ENCODE measurements around the gene SIAH1. TPM values are rescaled to one million over a fixed set of nuclear protein-coding genes. Genes with fewer than 3 reads are reported as not detected.

SIAH1 gene
- total RNA-seq, 4 donors from 2014 or later: 26.1 to 44.3 (median 40.1) TPM

- H3K27me3 ChIP-seq: no peaks in the 10 kb centered on the region
- no peak for DNase-seq (ENCODE audit: low spot score in 2 of 2)
- H3K27ac ChIP-seq: peak overlapping the region in 1 of 4 donors; percentile 32
- peaks cover 0 to 57% (median 0%) of the 10 kb centered on the region in 3 donors for H3K36me3 ChIP-seq
- no peaks in the 10 kb centered on the region for H3K9me3 ChIP-seq
- no peak overlapping the region for H3K4me3 ChIP-seq
- peaks cover 0 to 17% (median 4%) of the 10 kb centered on the region in 4 donors for H3K4me1 ChIP-seq
- no peak for TF ChIP-seq CTCF (IDR thresholded peaks at IDR 0.05)
- no peak for TF ChIP-seq POLR2A (IDR thresholded peaks at IDR 0.05)
- TF ChIP-seq EP300 (IDR thresholded peaks at IDR 0.05): no peak
- WGBS, 2 donors: 81 to 83% methylated on average over 7 of the region's 7 CpGs
These were observed 32.4 kb downstream of the SIAH1 start for GRCh38 chr16:48352648-48353390.

GRCh38 chr16:48350736-48351135 is 34.5 kb downstream of the SIAH1 start:
- TF ChIP-seq CTCF (IDR thresholded peaks at IDR 0.05) (no peak), EP300 (IDR thresholded peaks at IDR 0.05) (no peak), POLR2A (IDR thresholded peaks at IDR 0.05) (no peak)
- Histone ChIP-seq H3K36me3 (peaks cover 0 to 65% (median 0%) of the 10 kb centered on the region in 3 donors), H3K4me3 (no peak overlapping the region), H3K27ac (no peak overlapping the region), H3K27me3 (no peaks in the 10 kb centered on the region), H3K4me1 (no peaks in the 10 kb centered on the region), H3K9me3 (no peaks in the 10 kb centered on the region)
- WGBS, 2 donors: 64 to 75% methylated on average over 3 of the region's 3 CpGs
- DNase-seq (ENCODE audit: low spot score in 2 of 2): no peak

- Histone ChIP-seq H3K36me3 (peaks cover 0 to 78% (median 0%) of the 10 kb centered on the region in 3 donors), H3K27ac (no peak overlapping the region)
These were observed 37.2 kb downstream of the SIAH1 start for GRCh38 chr16:48347980-48348379.

GRCh38 chr16:48347191-48347865 is 37.9 kb downstream of the SIAH1 start:
- Histone ChIP-seq H3K9me3 (no peaks in the 10 kb centered on the region), H3K4me1 (no peaks in the 10 kb centered on the region), H3K27ac (no peak overlapping the region), H3K27me3 (no peaks in the 10 kb centered on the region), H3K4me3 (no peak overlapping the region), H3K36me3 (peaks cover 0 to 78% (median 0%) of the 10 kb centered on the region in 3 donors)
- 92 to 96% methylated on average over 20 of the region's 20 CpGs for WGBS, 2 donors
- TF ChIP-seq CTCF (IDR thresholded peaks at IDR 0.05) (no peak), EP300 (IDR thresholded peaks at IDR 0.05) (no peak), POLR2A (IDR thresholded peaks at IDR 0.05) (no peak)
- no peak for DNase-seq (ENCODE audit: low spot score in 2 of 2)

More at GRCh38 chr16:48347980-48348379, 37.2 kb downstream of the SIAH1 start:
- no peak overlapping the region for H3K4me3 ChIP-seq
- H3K27me3 ChIP-seq: no peaks in the 10 kb centered on the region
- no peaks in the 10 kb centered on the region for H3K4me1 ChIP-seq
- DNase-seq (ENCODE audit: low spot score in 2 of 2): no peak
- H3K9me3 ChIP-seq: no peaks in the 10 kb centered on the region
- TF ChIP-seq POLR2A (IDR thresholded peaks at IDR 0.05): no peak
- TF ChIP-seq EP300 (IDR thresholded peaks at IDR 0.05): no peak
- no peak for TF ChIP-seq CTCF (IDR thresholded peaks at IDR 0.05)
- 82 to 83% methylated on average over 4 of the region's 4 CpGs for WGBS, 2 donors

- Histone ChIP-seq H3K27me3 (no peaks in the 10 kb centered on the region), H3K9me3 (no peaks in the 10 kb centered on the region), H3K27ac (no peak overlapping the region), H3K36me3 (peaks cover 0 to 67% (median 0%) of the 10 kb centered on the region in 3 donors), H3K4me3 (no peak overlapping the region), H3K4me1 (no peaks in the 10 kb centered on the region)
- no peak for TF ChIP-seq CTCF (IDR thresholded peaks at IDR 0.05)
- TF ChIP-seq EP300 (IDR thresholded peaks at IDR 0.05): no peak
- TF ChIP-seq POLR2A (IDR thresholded peaks at IDR 0.05): no peak
- 98% methylated on average over 2 of the region's 2 CpGs for WGBS, 2 donors
- DNase-seq (ENCODE audit: low spot score in 2 of 2): no peak
These were observed 42.6 kb downstream of the SIAH1 start for GRCh38 chr16:48342591-48342990.
